ENCODE results near the gene SSTR5. TPM values are rescaled to one million over a fixed set of nuclear protein-coding genes. Genes with fewer than 3 reads are reported as not detected.
"Not testable (repeated sequence)": the region's sequence is repeated elsewhere in the genome, so short reads cannot be mapped to it uniquely, and the experiment has no call there.

SSTR5 gene
- not detected in 2 replicates for polyA plus RNA-seq (2011; rRNA removed)
- not detected in 2 replicates for polyA minus RNA-seq (2011; rRNA and poly(A)+ RNA removed)

GRCh38 chr16:1072526-1073261 is at the start of gene SSTR5:
TSS of gene SSTR5 (plus strand) at chr16:1072747. CDS start at chr16:1078869, 6,122 bp downstream.
- Histone ChIP-seq H3K27ac (ENCODE audit: low read depth, low read length) (no peak within 1 kb of the TSS), H3K9me3 (ENCODE audit: control insufficient read depth, insufficient read depth, low read length) (no peaks in the 10 kb centered on the region; the same call in 1 of the 2 replicates), H3K27me3 (ENCODE audit: control insufficient read depth, insufficient read depth, low read length) (peaks cover 27% of the 10 kb centered on the region), H3K4me3 (ENCODE audit: low read depth, low read length) (no peak within 1 kb of the TSS)
- no peak for DNase-seq (ENCODE audit: low read depth, low spot score)
- ChIA-PET POLR2A (no interaction called here), CTCF (no interaction called here)
- TF ChIP-seq CTCF (IDR thresholded peaks at IDR 0.05; ENCODE audit: low read depth, low read length): no peak

GRCh38 chr16:1024138-1024537 is 48.4 kb upstream of the SSTR5 start:
- no peak for TF ChIP-seq CTCF (IDR thresholded peaks at IDR 0.05; ENCODE audit: low read depth, low read length)
- Histone ChIP-seq H3K27me3 (ENCODE audit: control insufficient read depth, insufficient read depth, low read length) (peaks cover 33% of the 10 kb centered on the region), H3K9me3 (ENCODE audit: control insufficient read depth, insufficient read depth, low read length) (peaks cover 8% of the 10 kb centered on the region; the same call in 1 of the 2 replicates), H3K27ac (ENCODE audit: low read depth, low read length) (no peak overlapping the region), H3K4me3 (ENCODE audit: low read depth, low read length) (no peak overlapping the region)
- no peak for DNase-seq (ENCODE audit: low read depth, low spot score)
- CTCF ChIA-PET: no interaction called here
- POLR2A ChIA-PET: no interaction called here

GRCh38 chr16:1025183-1025809 is 47.3 kb upstream of the SSTR5 start:
- CTCF ChIA-PET; H3K9me3 ChIP-seq (ENCODE audit: control insufficient read depth, insufficient read depth, low read length); H3K27ac ChIP-seq (ENCODE audit: low read depth, low read length); POLR2A ChIA-PET; H3K4me3 ChIP-seq (ENCODE audit: low read depth, low read length): not testable (repeated sequence)
- peaks cover 37% of the 10 kb centered on the region for H3K27me3 ChIP-seq (ENCODE audit: control insufficient read depth, insufficient read depth, low read length)
- peak; percentile 8 for DNase-seq (ENCODE audit: low read depth, low spot score)

- no peak overlapping the region for H3K4me3 ChIP-seq (ENCODE audit: low read depth, low read length)
- CTCF ChIA-PET: no interaction called here
- H3K9me3 ChIP-seq (ENCODE audit: control insufficient read depth, insufficient read depth, low read length): peaks cover 8% of the 10 kb centered on the region; the same call in 1 of the 2 replicates
- no peak overlapping the region for H3K27ac ChIP-seq (ENCODE audit: low read depth, low read length)
- TF ChIP-seq CTCF (IDR thresholded peaks at IDR 0.05; ENCODE audit: low read depth, low read length): no peak
- peaks cover 34% of the 10 kb centered on the region for H3K27me3 ChIP-seq (ENCODE audit: control insufficient read depth, insufficient read depth, low read length)
- POLR2A ChIA-PET: no interaction called here
- DNase-seq (ENCODE audit: low read depth, low spot score): no peak
Measured at GRCh38 chr16:1026057-1026783, 46.3 kb upstream of the SSTR5 start.

GRCh38 chr16:1026784-1027500 is 45.6 kb upstream of the SSTR5 start:
- no peak for DNase-seq (ENCODE audit: low read depth, low spot score)
- CTCF ChIA-PET: no interaction called here
- POLR2A ChIA-PET: no interaction called here
- H3K9me3 ChIP-seq (ENCODE audit: control insufficient read depth, insufficient read depth, low read length): peaks cover 11% of the 10 kb centered on the region; the same call in 1 of the 2 replicates
- H3K27ac ChIP-seq (ENCODE audit: low read depth, low read length): no peak overlapping the region
- H3K27me3 ChIP-seq (ENCODE audit: control insufficient read depth, insufficient read depth, low read length): peaks cover 27% of the 10 kb centered on the region
- H3K4me3 ChIP-seq (ENCODE audit: low read depth, low read length): no peak overlapping the region
- TF ChIP-seq CTCF (IDR thresholded peaks at IDR 0.05; ENCODE audit: low read depth, low read length): no peak

All from AG04450 (cell line).